OCI-M1 (cell line): ENCODE results near the gene GJA9.

Source experiments
- DNase-seq: peaks from one replicate; lab custom pipeline; 2025; lab: John Stamatoyannopoulos, UW

GJA9 gene

GRCh38 chr1:38831731-38832369 lies 49.5 kb downstream of the GJA9 start:
- peak; percentile 30 for DNase-seq

DNA sequence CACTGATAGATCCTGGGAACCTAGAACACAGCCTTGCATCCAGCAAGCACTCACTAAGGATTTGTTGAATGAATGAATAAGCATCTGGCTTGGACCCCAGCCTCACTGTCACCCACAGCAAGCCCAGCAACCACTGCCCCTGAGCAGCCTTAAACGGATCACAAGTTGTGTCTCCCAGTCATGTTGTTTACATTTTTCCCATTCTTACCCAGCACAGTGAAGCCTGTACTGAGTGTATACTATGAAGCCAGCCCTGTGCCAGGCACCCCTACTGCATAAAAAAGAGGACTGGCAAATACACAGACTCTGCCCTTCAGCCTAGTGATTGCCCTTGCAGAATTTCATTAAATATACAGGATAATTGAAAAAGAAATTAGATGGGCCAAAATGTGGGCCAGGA lies 52.0 kb downstream of the GJA9 start:
- DNase-seq, result no peak

- DNase-seq, result no peak
Observed at GRCh38 chr1:38827318-38827717, 54.1 kb downstream of the GJA9 start.

GRCh38 chr1:38826886-38827285 lies 54.5 kb downstream of the GJA9 start:
- no peak for DNase-seq

DNA sequence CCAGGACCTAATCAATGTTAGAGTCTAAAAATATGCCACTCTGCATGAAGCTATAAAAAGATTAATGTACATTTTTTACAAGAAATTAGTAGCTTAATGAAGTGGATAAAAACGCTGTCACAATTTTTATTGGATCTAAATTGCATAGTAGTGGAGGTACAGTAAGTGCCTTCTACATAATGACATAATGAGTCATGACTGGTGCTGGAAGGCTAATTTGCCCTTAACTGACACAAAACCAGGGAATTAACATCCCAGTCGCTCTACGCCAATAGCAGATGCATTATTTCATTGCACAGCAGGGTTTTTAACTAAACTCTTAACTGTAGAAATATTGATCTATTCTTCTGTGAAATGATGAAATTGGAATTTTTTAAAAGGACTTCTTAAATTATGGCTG lies 55.1 kb downstream of the GJA9 start:
- DNase-seq, result no peak
